Fibroblast of mammary gland (primary cell): ENCODE results near the gene NETO2.
"Not testable (repeated sequence)": the region's sequence is repeated elsewhere in the genome, so short reads cannot be mapped to it uniquely, and the experiment has no call there.

Source experiments
- DNase-seq: peaks from one replicate; pipeline ENCODE4 v3.0.0-alpha.2; 2010; ENCODE audit warnings: low read depth
- H3K4me3 ChIP-seq: 2 replicates; pipeline ENCODE4 v1.5.1; 2011; ENCODE audit warnings: low read depth, mild to moderate bottlenecking, low read length, moderate library complexity; ENCODE audit not compliant: control insufficient read depth
- CTCF ChIP-seq: conservative IDR thresholded peaks from 2 replicates; pipeline ENCODE4 v1.5.1; 2011; ENCODE audit warnings: low read depth, low read length, inconsistent platforms; ENCODE audit not compliant: control insufficient read depth, insufficient read depth

The NETO2 gene

GRCh38 chr16:47160422-47160821 is 16.7 kb upstream of the NETO2 start:
- no peak for DNase-seq
- no peak overlapping the region for H3K4me3 ChIP-seq
- no peak for TF ChIP-seq CTCF

- no peak for TF ChIP-seq CTCF
- H3K4me3 ChIP-seq, result no peak overlapping the region
- no peak for DNase-seq
Measured at GRCh38 chr16:47158992-47159391, 15.2 kb upstream of the NETO2 start.

DNA sequence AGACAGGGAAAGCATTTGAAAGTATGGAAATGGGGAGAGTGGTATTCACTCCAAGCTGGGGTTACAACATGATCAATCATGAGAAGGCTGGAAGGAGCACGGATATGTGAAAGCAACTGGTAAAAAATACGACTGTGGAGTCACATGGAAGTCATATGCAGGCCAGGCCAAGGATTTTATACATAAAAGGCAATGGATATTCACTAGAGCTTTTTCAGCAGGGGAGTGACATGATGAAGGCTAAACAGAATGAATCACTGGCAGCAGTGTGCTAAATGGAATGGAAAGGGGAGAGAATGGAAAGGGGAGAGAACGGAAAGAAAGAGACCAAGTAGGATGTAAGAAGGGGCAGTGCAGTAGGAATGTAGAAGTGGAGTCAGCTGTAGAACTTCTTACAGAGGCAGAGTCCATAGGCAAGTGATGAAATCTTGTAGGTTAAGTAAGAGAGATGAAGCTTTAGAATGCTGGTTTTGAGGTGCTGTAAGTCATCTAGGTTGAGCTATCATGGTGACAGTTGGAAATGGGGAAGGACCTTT is 13.0 kb upstream of the NETO2 start:
- no peak for DNase-seq
- H3K4me3 ChIP-seq, result no peak overlapping the region
- TF ChIP-seq CTCF, result no peak

DNA sequence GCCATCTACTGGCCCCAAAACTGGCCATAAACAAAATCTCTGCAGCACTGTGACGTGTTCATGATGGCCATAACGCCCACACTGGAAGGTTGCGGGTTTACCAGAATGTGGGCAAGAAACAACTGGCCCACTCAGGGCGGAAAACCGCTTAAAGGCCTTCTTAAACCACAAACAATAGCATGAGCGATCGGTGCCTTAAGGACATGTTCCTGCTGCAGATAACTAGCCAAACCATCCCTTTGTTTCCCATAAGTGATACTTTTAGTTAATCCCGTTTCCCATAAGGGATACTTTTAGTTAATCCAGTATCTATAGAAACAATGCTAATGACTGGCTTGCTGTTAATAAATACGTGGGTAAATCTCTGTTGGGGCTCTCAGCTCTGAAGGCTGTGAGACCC is 8.8 kb upstream of the NETO2 start:
- not testable (repeated sequence) for H3K4me3 ChIP-seq, DNase-seq

GRCh38 chr16:47150067-47150466 is 6.3 kb upstream of the NETO2 start:
- no peak for DNase-seq
- no peak for TF ChIP-seq CTCF

DNA sequence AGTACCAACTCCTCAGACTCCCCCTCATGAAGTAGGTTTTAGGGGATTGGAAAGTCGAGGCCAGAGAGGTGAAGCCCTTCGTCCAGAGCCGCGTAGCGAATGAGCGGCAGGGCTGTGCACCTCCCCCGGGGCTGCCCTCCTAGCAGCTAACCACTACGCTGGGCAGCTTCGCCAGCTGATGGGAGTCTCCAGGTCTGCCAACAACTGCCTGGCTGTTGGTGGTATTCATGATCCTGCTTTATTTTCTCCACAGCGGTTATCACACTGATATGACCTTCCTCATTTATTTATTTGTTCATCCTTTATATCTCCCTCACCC is 773 bp upstream of the NETO2 start:
- peak overlapping the region; percentile 47 for H3K4me3 ChIP-seq
- no peak for DNase-seq
- TF ChIP-seq CTCF, result no peak

More at GRCh38 chr16:47150067-47150466, 6.3 kb upstream of the NETO2 start:
- H3K4me3 ChIP-seq, result no peak overlapping the region

- H3K4me3 ChIP-seq, result peak overlapping the region; percentile 63
- TF ChIP-seq CTCF, result no peak
- DNase-seq, result peak; percentile 56
Measured at GRCh38 chr16:47142821-47143676, 696 bp downstream of the NETO2 start.
